ENCODE measurements around the gene MERTK.
"Not testable (repeated sequence)": the region's sequence is repeated elsewhere in the genome, so short reads cannot be mapped to it uniquely, and the experiment has no call there.

MERTK gene

GRCh38 chr2:111919794-111920608, 21.6 kb downstream of the MERTK start:
- no peak for ATAC-seq (replicated peaks)
- H3K27ac Mint-ChIP-seq: peak overlapping the region; percentile 37

GRCh38 chr2:111923276-111923804, 24.9 kb downstream of the MERTK start:
- no peak for ATAC-seq (replicated peaks)
- DNase-seq: no peak
- Mint-ChIP-seq H3K27ac (no peak overlapping the region), H3K4me3 (no peak overlapping the region), H3K27me3 (peaks cover 0 to 2% of the 10 kb centered on the region in 2 donors), H3K9me3 (no peaks in the 10 kb centered on the region), H3K36me3 (no peaks in the 10 kb centered on the region), H3K4me1 (no peaks in the 10 kb centered on the region)

More at GRCh38 chr2:111919794-111920608, 21.6 kb downstream of the MERTK start:
- Mint-ChIP-seq H3K4me3 (no peak overlapping the region), H3K4me1 (no peaks in the 10 kb centered on the region), H3K27me3 (peaks cover 0 to 9% of the 10 kb centered on the region in 2 donors), H3K9me3 (no peaks in the 10 kb centered on the region), H3K36me3 (no peaks in the 10 kb centered on the region)
- no peak for DNase-seq

GRCh38 chr2:111924617-111925107, 26.3 kb downstream of the MERTK start:
- no peaks in the 10 kb centered on the region for H3K4me1 Mint-ChIP-seq
- H3K9me3 Mint-ChIP-seq: no peaks in the 10 kb centered on the region
- DNase-seq (no peak), ATAC-seq (replicated peaks) (no peak)
- no peak overlapping the region for H3K4me3 Mint-ChIP-seq
- no peak overlapping the region for H3K27ac Mint-ChIP-seq
- no peaks in the 10 kb centered on the region for H3K36me3 Mint-ChIP-seq
- H3K27me3 Mint-ChIP-seq: no peaks in the 10 kb centered on the region

GRCh38 chr2:111927723-111928122, 29.3 kb downstream of the MERTK start:
- H3K4me3 Mint-ChIP-seq: no peak overlapping the region
- no peaks in the 10 kb centered on the region for H3K4me1 Mint-ChIP-seq
- DNase-seq: no peak
- ATAC-seq (replicated peaks): no peak
- H3K27me3 Mint-ChIP-seq: no peaks in the 10 kb centered on the region
- H3K36me3 Mint-ChIP-seq: no peaks in the 10 kb centered on the region
- H3K9me3 Mint-ChIP-seq: no peaks in the 10 kb centered on the region
- H3K27ac Mint-ChIP-seq: no peak overlapping the region

GRCh38 chr2:111930409-111930808, 32.0 kb downstream of the MERTK start:
- H3K4me1 Mint-ChIP-seq: no peaks in the 10 kb centered on the region
- DNase-seq (no peak), ATAC-seq (replicated peaks) (no peak)
- no peak overlapping the region for H3K27ac Mint-ChIP-seq
- H3K9me3 Mint-ChIP-seq: no peaks in the 10 kb centered on the region
- H3K27me3 Mint-ChIP-seq: no peaks in the 10 kb centered on the region
- no peaks in the 10 kb centered on the region for H3K36me3 Mint-ChIP-seq
- no peak overlapping the region for H3K4me3 Mint-ChIP-seq

- no peaks in the 10 kb centered on the region for H3K4me1 Mint-ChIP-seq
- H3K36me3 Mint-ChIP-seq: no peaks in the 10 kb centered on the region
- H3K27me3 Mint-ChIP-seq: no peaks in the 10 kb centered on the region
- DNase-seq (no peak), ATAC-seq (replicated peaks) (no peak)
- H3K9me3 Mint-ChIP-seq: no peaks in the 10 kb centered on the region
- no peak overlapping the region for H3K4me3 Mint-ChIP-seq
- H3K27ac Mint-ChIP-seq: no peak overlapping the region
These were observed 32.5 kb downstream of the MERTK start for GRCh38 chr2:111930875-111931274.

- no peak overlapping the region for H3K4me3 Mint-ChIP-seq
- no peaks in the 10 kb centered on the region for H3K36me3 Mint-ChIP-seq
- no peak for ATAC-seq (replicated peaks)
- no peak overlapping the region for H3K27ac Mint-ChIP-seq
- H3K4me1 Mint-ChIP-seq: no peaks in the 10 kb centered on the region
- H3K9me3 Mint-ChIP-seq: no peaks in the 10 kb centered on the region
- no peak for DNase-seq
- peaks cover 0 to 4% of the 10 kb centered on the region in 2 donors for H3K27me3 Mint-ChIP-seq
These were observed 34.5 kb downstream of the MERTK start for GRCh38 chr2:111932841-111933291.

GRCh38 chr2:111933900-111934299, 35.5 kb downstream of the MERTK start:
- H3K27me3 Mint-ChIP-seq; H3K9me3 Mint-ChIP-seq; H3K27ac Mint-ChIP-seq; H3K36me3 Mint-ChIP-seq; ATAC-seq (replicated peaks); H3K4me3 Mint-ChIP-seq; H3K4me1 Mint-ChIP-seq; DNase-seq: not testable (repeated sequence)

- DNase-seq (no peak), ATAC-seq (replicated peaks) (no peak)
- H3K9me3 Mint-ChIP-seq: no peaks in the 10 kb centered on the region
- H3K4me1 Mint-ChIP-seq: no peaks in the 10 kb centered on the region
- H3K4me3 Mint-ChIP-seq: no peak overlapping the region
- no peak overlapping the region for H3K27ac Mint-ChIP-seq
- no peaks in the 10 kb centered on the region for H3K36me3 Mint-ChIP-seq
- H3K27me3 Mint-ChIP-seq: peaks cover 13% of the 10 kb centered on the region in 2 donors
These were observed 38.5 kb downstream of the MERTK start for GRCh38 chr2:111936881-111937280.

GRCh38 chr2:111938392-111938791, 40.0 kb downstream of the MERTK start:
- ATAC-seq (replicated peaks) (no peak), DNase-seq (no peak)
- no peak overlapping the region for H3K4me3 Mint-ChIP-seq
- peaks cover 22 to 25% of the 10 kb centered on the region in 2 donors for H3K27me3 Mint-ChIP-seq
- H3K4me1 Mint-ChIP-seq: no peaks in the 10 kb centered on the region
- no peaks in the 10 kb centered on the region for H3K36me3 Mint-ChIP-seq
- no peak overlapping the region for H3K27ac Mint-ChIP-seq
- H3K9me3 Mint-ChIP-seq: no peaks in the 10 kb centered on the region

- no peak for ATAC-seq (replicated peaks)
- DNase-seq: no peak
- Mint-ChIP-seq H3K9me3 (no peaks in the 10 kb centered on the region), H3K36me3 (no peaks in the 10 kb centered on the region), H3K4me1 (no peaks in the 10 kb centered on the region), H3K27me3 (peaks cover 22 to 25% of the 10 kb centered on the region in 2 donors), H3K4me3 (no peak overlapping the region), H3K27ac (no peak overlapping the region)
These were observed 42.2 kb downstream of the MERTK start for GRCh38 chr2:111940333-111941196.

- no peaks in the 10 kb centered on the region for H3K9me3 Mint-ChIP-seq
- H3K27me3 Mint-ChIP-seq: peaks cover 19 to 25% of the 10 kb centered on the region in 2 donors
- no peaks in the 10 kb centered on the region for H3K36me3 Mint-ChIP-seq
- H3K27ac Mint-ChIP-seq: no peak overlapping the region
- ATAC-seq (replicated peaks) (no peak), DNase-seq (no peak)
- no peak overlapping the region for H3K4me3 Mint-ChIP-seq
- H3K4me1 Mint-ChIP-seq: no peaks in the 10 kb centered on the region
These were observed 43.1 kb downstream of the MERTK start for GRCh38 chr2:111941531-111941930.

GRCh38 chr2:111944531-111945210, 46.3 kb downstream of the MERTK start:
- ATAC-seq (replicated peaks): peak; percentile 68 to 76
- H3K36me3 Mint-ChIP-seq: no peaks in the 10 kb centered on the region

More at GRCh38 chr2:111944531-111945210, 46.3 kb downstream of the MERTK start:
- Mint-ChIP-seq H3K9me3 (no peaks in the 10 kb centered on the region), H3K4me3 (no peak overlapping the region), H3K27ac (no peak overlapping the region), H3K27me3 (peaks cover 18 to 25% of the 10 kb centered on the region in 2 donors), H3K4me1 (no peaks in the 10 kb centered on the region)
- no peak for DNase-seq
